PFSK-1 (cell line): ENCODE data around the gene FEN1.

Experiments
- FOXP2 ChIP-seq: optimal IDR thresholded peaks from 2 replicates; pipeline ENCODE3; 2011; ENCODE audit warnings: borderline replicate concordance, control low read depth, inconsistent platforms; ENCODE audit not compliant: insufficient read depth; ENCODE audit errors: extremely low read length, extremely low read depth
- POLR2AphosphoS5 ChIP-seq: IDR thresholded peaks from 2 replicates; pipeline ENCODE4 v1.6.1; 2012; ENCODE audit warnings: low read depth, mild to moderate bottlenecking, control low read depth, low read length, moderate library complexity
- SIN3A ChIP-seq: IDR thresholded peaks from 2 replicates; pipeline ENCODE4 v1.6.1; 2012; ENCODE audit warnings: mild to moderate bottlenecking, low read length, moderate library complexity, borderline replicate concordance; ENCODE audit not compliant: insufficient read depth
- TAF1 ChIP-seq: IDR thresholded peaks from 2 replicates; pipeline ENCODE4 v1.6.1; 2012; ENCODE audit warnings: low read length, control low read depth, borderline replicate concordance; ENCODE audit not compliant: insufficient read depth
- TF ChIP-seq, protein P1 (sequence below), 2 experiments: IDR thresholded peaks; 2 replicates each; pipeline versions ENCODE4 v1.6.1 to v1.8.0; 2011 to 2012; ENCODE audit warnings: low read depth in 2 of 2, low read length in 2 of 2, control low read depth in 1 of 2, inconsistent platforms in 1 of 2, mild to moderate bottlenecking in 1 of 2, moderate library complexity in 1 of 2; ENCODE audit not compliant: insufficient read depth in 1 of 2

The FEN1 gene

DNA sequence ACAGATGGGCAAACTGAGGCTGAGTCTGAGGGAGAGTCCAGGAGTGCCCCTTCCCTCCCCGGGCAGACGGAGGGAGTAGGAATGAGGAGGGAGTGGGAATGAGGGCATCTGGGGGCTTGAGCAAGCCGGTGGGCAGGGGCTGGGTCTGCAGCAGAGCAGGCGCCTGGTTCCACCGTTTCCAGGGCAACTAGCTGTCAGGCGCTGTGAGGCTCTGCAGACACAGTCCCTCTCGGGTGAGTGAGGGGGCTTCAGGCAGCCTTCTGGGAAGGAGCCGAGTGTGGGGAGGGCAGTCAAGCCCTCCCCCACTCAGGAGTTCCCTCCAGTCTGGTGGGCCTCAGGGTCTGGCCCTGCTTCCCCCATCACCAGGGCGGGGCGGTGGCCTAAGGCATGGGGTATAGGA, 19.4 kb upstream of the FEN1 start:
- TF ChIP-seq POLR2AphosphoS5 (no peak), TAF1 (no peak), SIN3A (no peak), FOXP2 (no peak)
- TF ChIP-seq, protein P1, sequence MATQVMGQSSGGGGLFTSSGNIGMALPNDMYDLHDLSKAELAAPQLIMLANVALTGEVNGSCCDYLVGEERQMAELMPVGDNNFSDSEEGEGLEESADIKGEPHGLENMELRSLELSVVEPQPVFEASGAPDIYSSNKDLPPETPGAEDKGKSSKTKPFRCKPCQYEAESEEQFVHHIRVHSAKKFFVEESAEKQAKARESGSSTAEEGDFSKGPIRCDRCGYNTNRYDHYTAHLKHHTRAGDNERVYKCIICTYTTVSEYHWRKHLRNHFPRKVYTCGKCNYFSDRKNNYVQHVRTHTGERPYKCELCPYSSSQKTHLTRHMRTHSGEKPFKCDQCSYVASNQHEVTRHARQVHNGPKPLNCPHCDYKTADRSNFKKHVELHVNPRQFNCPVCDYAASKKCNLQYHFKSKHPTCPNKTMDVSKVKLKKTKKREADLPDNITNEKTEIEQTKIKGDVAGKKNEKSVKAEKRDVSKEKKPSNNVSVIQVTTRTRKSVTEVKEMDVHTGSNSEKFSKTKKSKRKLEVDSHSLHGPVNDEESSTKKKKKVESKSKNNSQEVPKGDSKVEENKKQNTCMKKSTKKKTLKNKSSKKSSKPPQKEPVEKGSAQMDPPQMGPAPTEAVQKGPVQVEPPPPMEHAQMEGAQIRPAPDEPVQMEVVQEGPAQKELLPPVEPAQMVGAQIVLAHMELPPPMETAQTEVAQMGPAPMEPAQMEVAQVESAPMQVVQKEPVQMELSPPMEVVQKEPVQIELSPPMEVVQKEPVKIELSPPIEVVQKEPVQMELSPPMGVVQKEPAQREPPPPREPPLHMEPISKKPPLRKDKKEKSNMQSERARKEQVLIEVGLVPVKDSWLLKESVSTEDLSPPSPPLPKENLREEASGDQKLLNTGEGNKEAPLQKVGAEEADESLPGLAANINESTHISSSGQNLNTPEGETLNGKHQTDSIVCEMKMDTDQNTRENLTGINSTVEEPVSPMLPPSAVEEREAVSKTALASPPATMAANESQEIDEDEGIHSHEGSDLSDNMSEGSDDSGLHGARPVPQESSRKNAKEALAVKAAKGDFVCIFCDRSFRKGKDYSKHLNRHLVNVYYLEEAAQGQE (IDR thresholded peaks at IDR 0.05; ENCODE audit: insufficient read depth in 1 of 2, low read depth in 2 of 2, low read length in 2 of 2) = no peak

DNA sequence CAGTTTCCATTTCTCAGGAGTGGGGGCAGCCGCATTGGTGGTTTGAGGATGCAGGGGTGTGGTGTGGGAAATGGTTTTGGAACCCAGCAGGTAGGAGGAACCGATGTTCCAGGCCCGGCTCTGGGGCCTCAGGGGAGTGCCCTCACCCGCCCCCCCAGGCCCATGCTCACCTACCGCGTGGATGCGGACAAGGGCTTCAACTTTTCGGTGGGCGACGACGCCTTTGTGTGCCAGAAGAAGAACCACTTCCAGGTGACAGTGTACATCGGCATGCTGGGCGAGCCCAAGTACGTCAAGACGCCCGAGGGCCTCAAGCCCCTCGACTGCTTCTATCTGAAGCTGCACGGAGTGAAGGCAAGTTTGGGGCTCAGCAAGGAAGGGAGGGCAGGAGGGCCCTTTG, 18.9 kb upstream of the FEN1 start:
- TF ChIP-seq, protein P1 (IDR thresholded peaks at IDR 0.05; ENCODE audit: insufficient read depth in 1 of 2, low read depth in 2 of 2, low read length in 2 of 2) = no peak
- TF ChIP-seq TAF1 = no peak
- TF ChIP-seq FOXP2 = no peak
- no peak for TF ChIP-seq POLR2AphosphoS5
- TF ChIP-seq SIN3A = no peak

DNA sequence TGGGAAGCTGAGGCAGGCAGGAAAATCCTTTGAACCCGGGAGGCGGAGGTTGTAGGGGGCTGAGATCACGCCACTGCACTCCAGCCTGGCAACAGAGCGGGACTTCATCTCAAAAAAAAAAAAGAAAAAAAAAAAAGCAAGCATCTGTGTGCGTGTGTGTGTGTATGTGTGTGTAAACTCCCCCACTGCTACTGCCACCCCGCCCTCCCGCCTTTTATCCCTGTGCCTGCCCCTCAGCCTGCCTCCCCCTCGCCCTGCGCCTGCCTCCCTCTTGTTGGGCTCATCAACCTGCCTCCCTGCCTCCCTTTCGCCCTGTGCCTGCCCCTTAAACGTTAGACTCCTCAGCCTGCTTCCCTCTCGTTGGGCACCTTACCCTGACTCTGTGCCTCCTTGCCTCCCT, 18.3 kb upstream of the FEN1 start:
- TF ChIP-seq TAF1 (no peak), FOXP2 (no peak), SIN3A (no peak), POLR2AphosphoS5 (no peak)
- TF ChIP-seq, protein P1 (IDR thresholded peaks at IDR 0.05; ENCODE audit: insufficient read depth in 1 of 2, low read depth in 2 of 2, low read length in 2 of 2) = no peak

DNA sequence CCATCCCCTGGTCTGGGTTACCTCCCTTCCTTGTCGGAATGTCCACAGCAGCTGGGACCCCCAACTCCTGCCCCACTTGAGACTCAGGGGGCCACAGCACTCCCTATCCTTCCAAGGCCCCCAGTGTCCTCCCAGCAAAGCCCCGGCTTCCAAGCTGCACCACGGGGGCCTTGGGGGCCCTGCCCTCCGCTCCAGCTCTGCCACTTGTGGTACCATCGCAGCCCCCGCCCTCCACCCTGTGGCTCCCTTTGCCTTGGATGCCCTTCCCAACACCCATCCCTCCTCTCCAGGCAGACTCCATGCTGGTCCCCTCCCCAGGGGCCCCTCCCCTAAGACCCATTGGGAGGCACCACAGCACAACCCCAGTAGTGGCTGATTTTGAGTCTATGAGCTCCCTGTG, 17.6 kb upstream of the FEN1 start:
- TF ChIP-seq, protein P1 (IDR thresholded peaks at IDR 0.05; ENCODE audit: insufficient read depth in 1 of 2, low read depth in 2 of 2, low read length in 2 of 2) = no peak
- no peak for TF ChIP-seq TAF1
- TF ChIP-seq SIN3A = no peak
- TF ChIP-seq FOXP2 = no peak
- no peak for TF ChIP-seq POLR2AphosphoS5
